SK-N-SH (cell line): Measurements from ENCODE around the gene HIPK2. TPM values are rescaled to one million over a fixed set of nuclear protein-coding genes. Genes with fewer than 3 reads are reported as not detected.

Source experiments
- CTCF ChIA-PET: fragments of 300-600, 350-600 bp; formaldehyde crosslinking; extraction: SDS; loops from one replicate; lab custom pipeline; 2021; lab: Yijun Ruan, JAX
- POLR2A ChIA-PET: fragments of 350-600 bp; sonication (Branson Sonifier 250); formaldehyde crosslinking; extraction: SDS; loops from one replicate; lab custom pipeline; 2020; ENCODE audit warnings: antibody characterized with exemption, inconsistent platforms; lab: Yijun Ruan, JAX
- DNase-seq: peaks from one replicate; pipeline ENCODE4 v3.0.0; 2012
- H2AFZ ChIP-seq: fragments of 200-600 bp; sonication (generic); 2 replicates; pipeline ENCODE4 v1.8.1; 2016; ENCODE audit warnings: antibody characterized with exemption, mild to moderate bottlenecking, low read depth
- H3F3A ChIP-seq: fragments of 200-600 bp; sonication (generic); replicated peaks from 2 replicates; pipeline ENCODE3; 2016; ENCODE audit warnings: antibody characterized with exemption, mild to moderate bottlenecking; ENCODE audit not compliant: insufficient read depth
- H3K27ac ChIP-seq, 2 experiments: fragments of 200-500 bp in 1 of 2; fragments of 200-600 bp in 1 of 2; sonication (Bioruptor generic) in 1 of 2; sonication (generic), shearing (Covaris generic) in 1 of 2; 2 replicates each; pipeline versions ENCODE4 v1.5.1 to v1.6.1; 2014 to 2016; ENCODE audit warnings: low read depth in 2 of 2, inconsistent platforms in 1 of 2, low read length in 1 of 2, mild to moderate bottlenecking in 1 of 2, mixed read lengths in 1 of 2
- H3K27me3 ChIP-seq: fragments of 200-600 bp; sonication (generic), shearing (Covaris generic); 2 replicates; pipeline ENCODE4 v1.6.1; 2016; ENCODE audit warnings: mixed run types; ENCODE audit not compliant: insufficient read depth
- H3K36me3 ChIP-seq, 2 experiments: fragments of 200-500 bp in 1 of 2; fragments of 200-600 bp in 1 of 2; sonication (Bioruptor generic) in 1 of 2; sonication (generic) in 1 of 2; replicated peaks in 1 of 2; 2 replicates each; pipeline versions ENCODE3 to v1.5.1; 2014 to 2016; ENCODE audit warnings: low read length in 1 of 2, mild to moderate bottlenecking in 1 of 2; ENCODE audit not compliant: insufficient read depth in 2 of 2, control insufficient read depth in 1 of 2
- H3K4me1 ChIP-seq, 2 experiments: fragments of 200-500 bp in 1 of 2; fragments of 200-600 bp in 1 of 2; sonication (Bioruptor generic) in 1 of 2; sonication (generic), shearing (Covaris generic) in 1 of 2; 2 replicates each; pipeline versions ENCODE4 v1.5.1 to v1.6.1; 2014 to 2016; ENCODE audit warnings: low read depth in 1 of 2, low read length in 1 of 2, mixed run types in 1 of 2; ENCODE audit not compliant: insufficient read depth in 2 of 2, control insufficient read depth in 1 of 2
- H3K4me2 ChIP-seq: fragments of 200-600 bp; sonication (generic), shearing (Covaris generic); 2 replicates; pipeline ENCODE4 v1.6.1; 2017; ENCODE audit warnings: mixed run types
- H3K4me3 ChIP-seq, 2 experiments: fragments of 200-500 bp in 1 of 2; fragments of 200-600 bp in 1 of 2; sonication (Bioruptor generic) in 1 of 2; sonication (generic), shearing (Covaris generic) in 1 of 2; 2 replicates each; pipeline versions ENCODE4 v1.5.1 to v1.8.1; 2014 to 2016; ENCODE audit warnings: low read depth in 2 of 2, inconsistent platforms in 1 of 2, low read length in 1 of 2, mild to moderate bottlenecking in 1 of 2, mixed read lengths in 1 of 2, moderate library complexity in 1 of 2
- H3K79me2 ChIP-seq: fragments of 200-600 bp; sonication (generic); 2 replicates; pipeline ENCODE4 v1.8.1; 2017; ENCODE audit warnings: mild to moderate bottlenecking; ENCODE audit not compliant: insufficient read depth
- H3K9ac ChIP-seq: fragments of 200-600 bp; sonication (generic); 2 replicates; pipeline ENCODE4 v1.6.1; 2017; ENCODE audit warnings: mixed run types
- H3K9me2 ChIP-seq: fragments of 200-600 bp; sonication (generic); 2 replicates; pipeline ENCODE4 v1.6.1; 2017; ENCODE audit warnings: mixed run types
- H3K9me3 ChIP-seq: fragments of 200-600 bp; sonication (generic); 2 replicates; pipeline ENCODE4 v1.6.1; 2017; ENCODE audit warnings: mixed run types, mild to moderate bottlenecking, moderate library complexity
- H4K20me1 ChIP-seq: fragments of 200-600 bp; sonication (generic); 2 replicates; pipeline ENCODE4 v1.6.1; 2017; ENCODE audit warnings: mild to moderate bottlenecking, mixed run types; ENCODE audit not compliant: insufficient read depth
- CHD2 ChIP-seq: fragments of 150-350 bp; IDR thresholded peaks from 2 replicates; pipeline ENCODE4 v1.6.1; 2018; ENCODE audit warnings: low read length; ENCODE audit not compliant: partially characterized antibody
- ELF1 ChIP-seq: IDR thresholded peaks from 2 replicates; pipeline ENCODE4 v1.4.0; 2012
- EZH2phosphoT487 ChIP-seq: fragments of 200-600 bp; sonication (generic); IDR thresholded peaks from 2 replicates; pipeline ENCODE4 v1.6.1; 2017; ENCODE audit warnings: low read depth, mixed run types, mild to moderate bottlenecking, antibody characterized with exemption, moderate library complexity, borderline replicate concordance
- FOXJ3 ChIP-seq: sonication (generic); formaldehyde crosslinking; IDR thresholded peaks from 2 replicates; pipeline ENCODE4 v1.5.1; 2020; ENCODE audit warnings: mild to moderate bottlenecking, missing genetic modification reagents
- FOXM1 ChIP-seq: IDR thresholded peaks from 2 replicates; pipeline ENCODE4 v1.4.0; 2012; ENCODE audit warnings: low read depth, mild to moderate bottlenecking
- MEF2A ChIP-seq: IDR thresholded peaks from 2 replicates; pipeline ENCODE4 v1.4.0; 2012; ENCODE audit warnings: low read depth, borderline replicate concordance
- MXI1 ChIP-seq: IDR thresholded peaks from 2 replicates; pipeline ENCODE4 v1.6.1; 2012; ENCODE audit warnings: mild to moderate bottlenecking, low read depth, low read length, improper control_type of control experiment
- NFIC ChIP-seq: IDR thresholded peaks from 2 replicates; pipeline ENCODE4 v1.4.0; 2012; ENCODE audit warnings: borderline replicate concordance
- RCOR1 ChIP-seq: fragments of 150-350 bp; IDR thresholded peaks from 2 replicates; pipeline ENCODE4 v1.6.1; 2017; ENCODE audit warnings: antibody characterized with exemption, low read length
- RFX5 ChIP-seq: IDR thresholded peaks from 2 replicates; pipeline ENCODE4 v1.6.1; 2012; ENCODE audit warnings: mild to moderate bottlenecking, improper control_type of control experiment, low read length
- RXRA ChIP-seq: IDR thresholded peaks from 2 replicates; pipeline ENCODE4 v1.4.0; 2012; ENCODE audit warnings: low read depth, mild to moderate bottlenecking, borderline replicate concordance
- SIN3A ChIP-seq: IDR thresholded peaks from 2 replicates; pipeline ENCODE4 v1.6.1; 2012; ENCODE audit warnings: low read depth, mild to moderate bottlenecking, low read length, moderate library complexity, borderline replicate concordance
- SMC3 ChIP-seq: IDR thresholded peaks from 2 replicates; pipeline ENCODE4 v1.6.1; 2012; ENCODE audit warnings: low read depth, low read length, improper control_type of control experiment
- TAF1 ChIP-seq: IDR thresholded peaks from 2 replicates; pipeline ENCODE4 v1.6.1; 2012; ENCODE audit warnings: low read depth, mild to moderate bottlenecking, low read length, moderate library complexity, borderline replicate concordance
- YY1 ChIP-seq: IDR thresholded peaks from 2 replicates; pipeline ENCODE4 v1.4.0; 2012; ENCODE audit warnings: low read depth, mild to moderate bottlenecking
- WGBS: methylation state at CpG from one replicate; pipeline ENCODE4 v1.1.6; 2017; ENCODE audit warnings: low lambda C conversion rate; 5-methylcytosine and 5-hydroxymethylcytosine counted together
- polyA plus RNA-seq, 3 experiments: library from polyadenylated mRNA; depleted of rRNA; stranded (reverse); fragments of >200 nt; gene quantifications; 2 replicates each; pipeline ENCODE4 v1.2.3, GENCODE V29; 2012
- TF ChIP-seq, protein P1 (sequence below): IDR thresholded peaks from 2 replicates; pipeline ENCODE4 v1.4.0; 2012; ENCODE audit warnings: low read depth
- TF ChIP-seq, protein P2 (sequence below): fragments of 200-600 bp; sonication (generic); IDR thresholded peaks from 2 replicates; pipeline ENCODE4 v1.6.1; 2017; ENCODE audit warnings: antibody characterized with exemption, mild to moderate bottlenecking, moderate library complexity
- TF ChIP-seq, protein P3 (sequence below): IDR thresholded peaks from 2 replicates; pipeline ENCODE4 v1.4.0; 2012; ENCODE audit warnings: low read depth, borderline replicate concordance
- TF ChIP-seq, protein P4 (sequence below): fragments of 150-350 bp; IDR thresholded peaks from 2 replicates; pipeline ENCODE4 v1.6.1; 2016; ENCODE audit warnings: mild to moderate bottlenecking, low read depth, low read length
- TF ChIP-seq, protein P5 (sequence below): fragments of 150-350 bp; IDR thresholded peaks from 2 replicates; pipeline ENCODE4 v1.6.1; 2017; ENCODE audit warnings: antibody characterized with exemption, low read length, low read depth, borderline replicate concordance
- TF ChIP-seq, protein P6 (sequence below): IDR thresholded peaks from 2 replicates; pipeline ENCODE4 v1.4.0; 2012; ENCODE audit warnings: low read depth, borderline replicate concordance

HIPK2 gene
- polyA plus RNA-seq, 1 of the 3 experiments (the other 2 are of a cell fraction) = 14.2 TPM

DNA sequence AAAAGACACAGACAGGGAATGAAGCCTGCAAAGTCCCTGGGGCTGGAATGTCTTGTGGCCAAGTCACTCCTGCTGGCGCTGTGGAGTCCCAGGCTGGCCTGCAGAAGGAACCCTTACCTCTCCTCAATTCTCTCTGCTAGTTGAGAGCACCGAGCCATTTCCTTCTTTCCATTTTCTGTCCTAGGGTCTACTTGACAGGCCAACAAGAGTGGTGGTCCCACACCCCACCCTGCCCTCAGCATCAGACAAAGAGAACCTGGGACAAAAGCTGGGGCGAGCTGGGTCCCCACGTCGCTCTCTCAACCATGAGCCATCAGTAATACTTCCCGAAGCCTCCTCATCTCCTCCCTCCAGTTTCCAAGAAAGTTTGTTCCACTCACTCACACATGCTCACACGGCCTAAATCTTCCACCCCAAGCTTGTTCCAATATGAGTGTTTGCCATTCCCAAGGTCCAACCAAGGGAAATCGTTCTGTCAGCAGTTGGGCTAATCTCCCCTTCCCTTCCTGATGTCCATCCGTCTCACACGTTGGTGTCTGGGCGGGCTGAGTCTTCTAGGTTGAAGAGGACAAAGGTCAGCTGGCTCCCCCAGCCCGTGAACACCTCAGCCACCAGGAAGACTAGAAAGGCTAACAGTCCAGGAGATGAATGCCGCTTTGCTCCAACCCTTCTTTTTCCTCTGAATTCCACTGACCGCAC lies 210.0 kb downstream of the HIPK2 start (continued):
- TF ChIP-seq TAF1 (no peak), RFX5 (no peak), MEF2A (no peak)
- TF ChIP-seq, protein P1, sequence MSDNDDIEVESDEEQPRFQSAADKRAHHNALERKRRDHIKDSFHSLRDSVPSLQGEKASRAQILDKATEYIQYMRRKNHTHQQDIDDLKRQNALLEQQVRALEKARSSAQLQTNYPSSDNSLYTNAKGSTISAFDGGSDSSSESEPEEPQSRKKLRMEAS = no peak

DNA sequence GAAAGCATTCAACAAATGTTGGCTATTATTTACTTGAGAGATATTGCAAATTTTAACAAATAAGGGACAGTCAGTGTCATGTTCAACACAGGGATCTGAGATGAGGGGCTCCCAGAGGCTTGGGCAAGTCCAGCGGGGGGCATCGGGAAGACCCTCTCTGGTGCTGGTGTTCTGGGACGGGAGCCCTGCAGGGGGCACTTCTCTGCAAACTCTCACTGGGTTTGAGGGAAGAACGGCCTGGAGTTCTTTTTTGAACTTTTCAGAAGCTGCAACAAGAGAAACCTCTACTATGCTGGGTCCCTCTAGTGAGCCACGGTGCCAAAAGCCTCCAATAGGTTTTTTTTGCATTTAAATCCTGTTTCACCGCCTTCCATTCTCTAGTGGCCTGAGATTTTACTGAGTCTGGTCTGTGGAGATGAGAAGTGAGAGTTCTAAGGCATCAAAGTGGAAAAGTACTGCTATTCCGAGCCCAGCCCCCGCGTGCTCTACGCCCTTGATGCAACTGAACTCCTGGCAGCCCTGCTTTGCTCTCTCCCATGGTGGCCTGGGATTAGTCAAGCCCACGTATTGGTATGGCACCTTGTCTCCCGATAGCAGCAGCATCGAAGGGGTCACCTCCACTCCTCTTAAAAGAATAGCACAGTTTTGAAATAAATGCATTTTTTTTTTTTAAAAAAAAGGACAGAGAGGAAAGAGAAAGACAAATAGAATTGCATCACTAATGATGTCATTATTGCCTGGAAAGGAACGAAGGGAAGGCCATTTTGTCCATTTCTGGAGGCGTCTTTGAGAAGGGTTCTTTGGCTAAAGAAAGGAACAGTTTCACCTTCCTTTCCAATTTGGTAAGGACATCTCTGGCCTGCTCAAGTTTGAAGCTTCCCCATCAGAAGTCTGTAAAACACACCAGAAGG lies 210.8 kb downstream of the HIPK2 start:
- H3K9me3 ChIP-seq = no peaks in the 10 kb centered on the region
- no peaks in the 10 kb centered on the region for H3K4me1 ChIP-seq
- H3K4me2 ChIP-seq = no peak overlapping the region
- H3K27ac ChIP-seq = no peak overlapping the region
- no peak overlapping the region for H3K9ac ChIP-seq
- CTCF ChIA-PET = interaction anchor here (0.8 to 3.6 kb wide), 2 partner anchors 26 to 66 kb away, joined by 4 to 14 read pairs; no protein-coding TSS in a partner anchor
- no peaks in the 10 kb centered on the region for H3K79me2 ChIP-seq
- no peaks in the 10 kb centered on the region for H3K9me2 ChIP-seq
- TF ChIP-seq FOXM1 (no peak), SIN3A (no peak), MEF2A (no peak), RCOR1 (no peak), ELF1 (no peak), MXI1 (no peak), RFX5 (no peak), FOXJ3 (CRISPR knock-in tag) (no peak), NFIC (no peak), RXRA (no peak), TAF1 (no peak), CHD2 (no peak), SMC3 (no peak), EZH2phosphoT487 (no peak), YY1 (no peak)
- TF ChIP-seq, protein P2, sequence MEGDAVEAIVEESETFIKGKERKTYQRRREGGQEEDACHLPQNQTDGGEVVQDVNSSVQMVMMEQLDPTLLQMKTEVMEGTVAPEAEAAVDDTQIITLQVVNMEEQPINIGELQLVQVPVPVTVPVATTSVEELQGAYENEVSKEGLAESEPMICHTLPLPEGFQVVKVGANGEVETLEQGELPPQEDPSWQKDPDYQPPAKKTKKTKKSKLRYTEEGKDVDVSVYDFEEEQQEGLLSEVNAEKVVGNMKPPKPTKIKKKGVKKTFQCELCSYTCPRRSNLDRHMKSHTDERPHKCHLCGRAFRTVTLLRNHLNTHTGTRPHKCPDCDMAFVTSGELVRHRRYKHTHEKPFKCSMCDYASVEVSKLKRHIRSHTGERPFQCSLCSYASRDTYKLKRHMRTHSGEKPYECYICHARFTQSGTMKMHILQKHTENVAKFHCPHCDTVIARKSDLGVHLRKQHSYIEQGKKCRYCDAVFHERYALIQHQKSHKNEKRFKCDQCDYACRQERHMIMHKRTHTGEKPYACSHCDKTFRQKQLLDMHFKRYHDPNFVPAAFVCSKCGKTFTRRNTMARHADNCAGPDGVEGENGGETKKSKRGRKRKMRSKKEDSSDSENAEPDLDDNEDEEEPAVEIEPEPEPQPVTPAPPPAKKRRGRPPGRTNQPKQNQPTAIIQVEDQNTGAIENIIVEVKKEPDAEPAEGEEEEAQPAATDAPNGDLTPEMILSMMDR = no peak
- TF ChIP-seq, protein P3, sequence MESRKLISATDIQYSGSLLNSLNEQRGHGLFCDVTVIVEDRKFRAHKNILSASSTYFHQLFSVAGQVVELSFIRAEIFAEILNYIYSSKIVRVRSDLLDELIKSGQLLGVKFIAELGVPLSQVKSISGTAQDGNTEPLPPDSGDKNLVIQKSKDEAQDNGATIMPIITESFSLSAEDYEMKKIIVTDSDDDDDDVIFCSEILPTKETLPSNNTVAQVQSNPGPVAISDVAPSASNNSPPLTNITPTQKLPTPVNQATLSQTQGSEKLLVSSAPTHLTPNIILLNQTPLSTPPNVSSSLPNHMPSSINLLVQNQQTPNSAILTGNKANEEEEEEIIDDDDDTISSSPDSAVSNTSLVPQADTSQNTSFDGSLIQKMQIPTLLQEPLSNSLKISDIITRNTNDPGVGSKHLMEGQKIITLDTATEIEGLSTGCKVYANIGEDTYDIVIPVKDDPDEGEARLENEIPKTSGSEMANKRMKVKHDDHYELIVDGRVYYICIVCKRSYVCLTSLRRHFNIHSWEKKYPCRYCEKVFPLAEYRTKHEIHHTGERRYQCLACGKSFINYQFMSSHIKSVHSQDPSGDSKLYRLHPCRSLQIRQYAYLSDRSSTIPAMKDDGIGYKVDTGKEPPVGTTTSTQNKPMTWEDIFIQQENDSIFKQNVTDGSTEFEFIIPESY = no peak
- TF ChIP-seq, protein P4, sequence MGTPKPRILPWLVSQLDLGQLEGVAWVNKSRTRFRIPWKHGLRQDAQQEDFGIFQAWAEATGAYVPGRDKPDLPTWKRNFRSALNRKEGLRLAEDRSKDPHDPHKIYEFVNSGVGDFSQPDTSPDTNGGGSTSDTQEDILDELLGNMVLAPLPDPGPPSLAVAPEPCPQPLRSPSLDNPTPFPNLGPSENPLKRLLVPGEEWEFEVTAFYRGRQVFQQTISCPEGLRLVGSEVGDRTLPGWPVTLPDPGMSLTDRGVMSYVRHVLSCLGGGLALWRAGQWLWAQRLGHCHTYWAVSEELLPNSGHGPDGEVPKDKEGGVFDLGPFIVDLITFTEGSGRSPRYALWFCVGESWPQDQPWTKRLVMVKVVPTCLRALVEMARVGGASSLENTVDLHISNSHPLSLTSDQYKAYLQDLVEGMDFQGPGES = no peak
- TF ChIP-seq, protein P5, sequence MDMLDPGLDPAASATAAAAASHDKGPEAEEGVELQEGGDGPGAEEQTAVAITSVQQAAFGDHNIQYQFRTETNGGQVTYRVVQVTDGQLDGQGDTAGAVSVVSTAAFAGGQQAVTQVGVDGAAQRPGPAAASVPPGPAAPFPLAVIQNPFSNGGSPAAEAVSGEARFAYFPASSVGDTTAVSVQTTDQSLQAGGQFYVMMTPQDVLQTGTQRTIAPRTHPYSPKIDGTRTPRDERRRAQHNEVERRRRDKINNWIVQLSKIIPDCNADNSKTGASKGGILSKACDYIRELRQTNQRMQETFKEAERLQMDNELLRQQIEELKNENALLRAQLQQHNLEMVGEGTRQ = no peak
- TF ChIP-seq, protein P6, sequence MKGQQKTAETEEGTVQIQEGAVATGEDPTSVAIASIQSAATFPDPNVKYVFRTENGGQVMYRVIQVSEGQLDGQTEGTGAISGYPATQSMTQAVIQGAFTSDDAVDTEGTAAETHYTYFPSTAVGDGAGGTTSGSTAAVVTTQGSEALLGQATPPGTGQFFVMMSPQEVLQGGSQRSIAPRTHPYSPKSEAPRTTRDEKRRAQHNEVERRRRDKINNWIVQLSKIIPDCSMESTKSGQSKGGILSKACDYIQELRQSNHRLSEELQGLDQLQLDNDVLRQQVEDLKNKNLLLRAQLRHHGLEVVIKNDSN = no peak
- WGBS = 89% methylated on average over 15 of the region's 15 CpGs
- H3K4me3 ChIP-seq = no peak overlapping the region
- peaks cover 5% of the 10 kb centered on the region for H3F3A ChIP-seq
- no peaks in the 10 kb centered on the region for H4K20me1 ChIP-seq
- POLR2A ChIA-PET = no interaction called here
- H3K36me3 ChIP-seq = peaks cover 17 to 59% of the 10 kb centered on the region in 2 experiments
- DNase-seq = no peak
- H3K27me3 ChIP-seq = no peaks in the 10 kb centered on the region
- H2AFZ ChIP-seq = no peak overlapping the region
